Posterior cingulate gyrus (tissue), 11 donors: ENCODE measurements around the gene FARP1.

Source experiments
- DNase-seq, 10 donors: peaks; one replicate each; pipeline versions ENCODE4 v3.0.0 to v3.0.0-alpha.2; 2020 to 2021; ENCODE audit warnings: mixed read lengths in 3 of 10
- intact Hi-C: fragments of 100-400 bp; cut with DNase I; formaldehyde crosslinking; loops from one replicate; pipeline ENCODE4 v1.15.1; 2023

Gene FARP1

GRCh38 chr13:98173431-98174152 is 30.7 kb downstream of the FARP1 start:
- intact Hi-C loops, result no loop called here
- DNase-seq, result no peak

GRCh38 chr13:98174307-98174706 is 31.4 kb downstream of the FARP1 start:
- DNase-seq, result no peak
- intact Hi-C loops, result no loop called here

- DNase-seq, result no peak
- intact Hi-C loops, result no loop called here
Measured at GRCh38 chr13:98175043-98175442, 32.1 kb downstream of the FARP1 start.

GRCh38 chr13:98175823-98176222 is 32.9 kb downstream of the FARP1 start:
- intact Hi-C loops, result no loop called here
- no peak for DNase-seq

- no peak for DNase-seq
- intact Hi-C loops, result no loop called here
Measured at GRCh38 chr13:98176777-98177608, 34.1 kb downstream of the FARP1 start, which contains the start of gene RNF113B. RNF113B (minus strand) TSS chr13:98177269; CDS start chr13:98177236, 33 bp downstream.

GRCh38 chr13:98180092-98180491 is 37.2 kb downstream of the FARP1 start:
- DNase-seq, result no peak
- intact Hi-C loops, result no loop called here

- no peak for DNase-seq
- intact Hi-C loops, result no loop called here
Measured at GRCh38 chr13:98181111-98181815, 38.4 kb downstream of the FARP1 start.

GRCh38 chr13:98182153-98182552 is 39.3 kb downstream of the FARP1 start:
- intact Hi-C loops, result no loop called here
- DNase-seq, result no peak

- intact Hi-C loops, result no loop called here
- no peak for DNase-seq
Measured at GRCh38 chr13:98182589-98182988, 39.7 kb downstream of the FARP1 start.

- no peak for DNase-seq
- intact Hi-C loops, result no loop called here
Measured at GRCh38 chr13:98184792-98185191, 41.9 kb downstream of the FARP1 start.

GRCh38 chr13:98187155-98187964 is 44.5 kb downstream of the FARP1 start:
- DNase-seq, result no peak
- intact Hi-C loops, result no loop called here

GRCh38 chr13:98187965-98188261 is 45.0 kb downstream of the FARP1 start:
- intact Hi-C loops, result no loop called here
- peak in 8 of 10 donors; percentile 17 to 89 (median 46) for DNase-seq

GRCh38 chr13:98188544-98189166 is 45.8 kb downstream of the FARP1 start:
- no peak for DNase-seq
- intact Hi-C loops, result no loop called here

GRCh38 chr13:98189841-98190505 is 47.1 kb downstream of the FARP1 start:
- intact Hi-C loops, result no loop called here
- DNase-seq, result no peak

- intact Hi-C loops, result no loop called here
- no peak for DNase-seq
Measured at GRCh38 chr13:98190889-98191444, 48.1 kb downstream of the FARP1 start.

GRCh38 chr13:98192008-98192407 is 49.1 kb downstream of the FARP1 start:
- DNase-seq, result no peak
- intact Hi-C loops, result no loop called here

GRCh38 chr13:98195054-98195791 is 52.3 kb downstream of the FARP1 start:
- DNase-seq, result no peak
- intact Hi-C loops, result no loop called here

- no peak for DNase-seq
- intact Hi-C loops, result no loop called here
Measured at GRCh38 chr13:98198683-98199082, 55.8 kb downstream of the FARP1 start.

- no peak for DNase-seq
- intact Hi-C loops, result no loop called here
Measured at GRCh38 chr13:98199480-98199879, 56.6 kb downstream of the FARP1 start.
